Lung (tissue), 12 donors: ENCODE measurements around the gene PRM2. TPM values are rescaled to one million over a fixed set of nuclear protein-coding genes. Genes with fewer than 3 reads are reported as not detected.

Experiments
- ATAC-seq: fragments of 200-7000 bp; cut with Tn5 transposase; one replicate; pipeline ENCODE4 v1.9.1; 2020; ENCODE audit warnings: moderate number of reproducible peaks; ENCODE audit not compliant: insufficient read depth, low FRiP score
- DNase-seq, 3 donors: peaks; one replicate each; pipeline ENCODE4 v3.0.0-alpha.2; 2013 to 2017
- H3K27ac ChIP-seq, 2 donors: one replicate each; pipeline ENCODE4 v1.5.1; 2013; ENCODE audit warnings: mild to moderate bottlenecking in 2 of 2, moderate library complexity in 2 of 2, control low read depth in 1 of 2, inconsistent platforms in 1 of 2, low read depth in 1 of 2, low read length in 1 of 2
- H3K27me3 ChIP-seq, 3 donors: one replicate each; pipeline ENCODE4 v1.5.1; 2013; ENCODE audit warnings: low read length in 2 of 3; ENCODE audit not compliant: control insufficient read depth in 3 of 3, insufficient read depth in 3 of 3
- H3K36me3 ChIP-seq, 4 donors: one replicate each; pipeline ENCODE4 v1.5.1; 2013; ENCODE audit warnings: low read length in 4 of 4, mild to moderate bottlenecking in 1 of 4, moderate library complexity in 1 of 4; ENCODE audit not compliant: control insufficient read depth in 4 of 4, insufficient read depth in 4 of 4
- H3K4me1 ChIP-seq, 5 donors: one replicate each; pipeline ENCODE4 v1.5.1; 2013; ENCODE audit warnings: low read length in 5 of 5, mild to moderate bottlenecking in 2 of 5, moderate library complexity in 1 of 5; ENCODE audit not compliant: control insufficient read depth in 5 of 5, insufficient read depth in 5 of 5
- H3K4me3 ChIP-seq: one replicate; pipeline ENCODE4 v1.5.1; 2013; ENCODE audit warnings: mild to moderate bottlenecking, control low read depth, moderate library complexity
- H3K9ac ChIP-seq, 2 donors: one replicate each; pipeline ENCODE4 v1.5.1; 2013; ENCODE audit warnings: low read length in 2 of 2, control low read depth in 1 of 2; ENCODE audit not compliant: insufficient read depth in 1 of 2
- H3K9me3 ChIP-seq, 4 donors: one replicate each; pipeline ENCODE4 v1.5.1; 2013; ENCODE audit warnings: low read length in 3 of 4, mild to moderate bottlenecking in 1 of 4, moderate library complexity in 1 of 4; ENCODE audit not compliant: control insufficient read depth in 4 of 4, insufficient read depth in 3 of 4
- WGBS, 2 donors: extraction: QIAGEN DNeasy Blood & Tissue Kit; methylation state at CpG; one replicate each; pipeline ENCODE4 v1.1.7; 2013; 5-methylcytosine and 5-hydroxymethylcytosine counted together
- polyA plus RNA-seq, 2 donors: library from polyadenylated mRNA; stranded (reverse); fragments of 200-250 nt; gene quantifications; one replicate each; pipeline ENCODE4 v1.2.1, GENCODE V29; 2013
- total RNA-seq, 2 donors: library from RNA; depleted of rRNA in 1 of 2; stranded (reverse); fragments of >200 nt in 1 of 2; gene quantifications; one replicate each; pipeline ENCODE4 v1.2.1, GENCODE V29; 2014 to 2021
- TF ChIP-seq, protein P1 (sequence below): IDR thresholded peaks from 2 replicates; pipeline ENCODE4 v1.5.1; 2012; ENCODE audit warnings: mild to moderate bottlenecking; ENCODE audit errors: control extremely low read depth, extremely low read depth
- donor health status: control.
- donor health status: control.
- donor health status: Bipolar disorder and iron deficiency.
- donor health status: healthy.
- donor health status: DM: yes; HTN: yes; CAD: no.

Gene PRM2
- total and polyA plus RNA-seq, 4 donors, result not detected

DNA sequence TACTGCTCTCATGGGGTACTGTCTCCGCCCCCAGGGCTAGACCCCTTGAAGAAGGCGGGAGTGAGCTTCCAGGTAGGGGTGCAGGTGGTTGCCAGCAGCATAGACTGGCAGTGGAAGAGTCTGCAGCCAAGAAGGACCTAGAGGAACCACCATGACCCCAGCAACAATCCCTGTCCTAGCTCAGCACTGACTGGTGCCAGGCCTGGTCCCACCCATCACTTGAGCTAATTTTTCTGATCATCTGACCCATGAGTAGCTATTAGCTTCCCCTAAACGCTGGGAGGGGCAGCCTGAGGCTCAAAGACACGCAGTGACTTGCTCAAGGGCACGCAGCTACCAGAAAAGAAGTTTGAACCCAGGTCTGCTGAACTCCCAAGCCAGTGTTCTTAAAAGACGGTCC, 3.8 kb downstream of the PRM2 start:
- Histone ChIP-seq H3K4me1 (peaks cover 0 to 15% (median 0%) of the 10 kb centered on the region in 5 donors), H3K4me3 (no peak overlapping the region), H3K27ac (no peak overlapping the region), H3K27me3 (no peaks in the 10 kb centered on the region), H3K9ac (no peak overlapping the region), H3K36me3 (no peaks in the 10 kb centered on the region), H3K9me3 (no peaks in the 10 kb centered on the region)
- DNase-seq, result no peak
- ATAC-seq, result no peak
- TF ChIP-seq, protein P1, sequence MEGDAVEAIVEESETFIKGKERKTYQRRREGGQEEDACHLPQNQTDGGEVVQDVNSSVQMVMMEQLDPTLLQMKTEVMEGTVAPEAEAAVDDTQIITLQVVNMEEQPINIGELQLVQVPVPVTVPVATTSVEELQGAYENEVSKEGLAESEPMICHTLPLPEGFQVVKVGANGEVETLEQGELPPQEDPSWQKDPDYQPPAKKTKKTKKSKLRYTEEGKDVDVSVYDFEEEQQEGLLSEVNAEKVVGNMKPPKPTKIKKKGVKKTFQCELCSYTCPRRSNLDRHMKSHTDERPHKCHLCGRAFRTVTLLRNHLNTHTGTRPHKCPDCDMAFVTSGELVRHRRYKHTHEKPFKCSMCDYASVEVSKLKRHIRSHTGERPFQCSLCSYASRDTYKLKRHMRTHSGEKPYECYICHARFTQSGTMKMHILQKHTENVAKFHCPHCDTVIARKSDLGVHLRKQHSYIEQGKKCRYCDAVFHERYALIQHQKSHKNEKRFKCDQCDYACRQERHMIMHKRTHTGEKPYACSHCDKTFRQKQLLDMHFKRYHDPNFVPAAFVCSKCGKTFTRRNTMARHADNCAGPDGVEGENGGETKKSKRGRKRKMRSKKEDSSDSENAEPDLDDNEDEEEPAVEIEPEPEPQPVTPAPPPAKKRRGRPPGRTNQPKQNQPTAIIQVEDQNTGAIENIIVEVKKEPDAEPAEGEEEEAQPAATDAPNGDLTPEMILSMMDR, result no peak
- WGBS, 2 donors, result 82 to 84% methylated on average over 6 of the region's 6 CpGs

DNA sequence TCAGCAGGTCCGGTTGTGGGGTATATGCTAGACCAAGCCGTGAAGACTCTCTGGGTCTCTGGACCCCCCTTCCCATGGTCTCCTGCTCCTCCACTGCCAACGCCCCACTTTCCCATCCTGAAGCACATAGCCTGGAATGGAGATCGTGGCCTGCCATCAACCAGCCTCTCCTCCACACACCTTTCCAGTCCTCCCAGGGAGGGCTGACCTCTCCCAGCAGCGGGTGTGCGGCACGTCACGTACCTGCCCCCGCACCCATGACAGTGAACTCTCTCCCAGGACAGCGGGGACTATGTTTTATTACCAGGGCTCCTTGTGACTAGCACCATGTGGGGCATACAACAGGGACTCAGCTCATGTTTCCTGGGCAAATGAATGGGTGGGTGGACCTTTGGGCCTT, 4.7 kb downstream of the PRM2 start:
- H3K4me3 ChIP-seq, result no peak overlapping the region
- no peaks in the 10 kb centered on the region for H3K36me3 ChIP-seq
- H3K9ac ChIP-seq, result no peak overlapping the region
- no peaks in the 10 kb centered on the region for H3K27me3 ChIP-seq
- H3K9me3 ChIP-seq, result no peaks in the 10 kb centered on the region
- no peak overlapping the region for H3K27ac ChIP-seq
- ATAC-seq (no peak), DNase-seq (no peak)
- 97% methylated on average over 10 of the region's 10 CpGs for WGBS, 2 donors
- H3K4me1 ChIP-seq, result peaks cover 0 to 15% (median 0%) of the 10 kb centered on the region in 5 donors
- TF ChIP-seq, protein P1, result no peak

DNA sequence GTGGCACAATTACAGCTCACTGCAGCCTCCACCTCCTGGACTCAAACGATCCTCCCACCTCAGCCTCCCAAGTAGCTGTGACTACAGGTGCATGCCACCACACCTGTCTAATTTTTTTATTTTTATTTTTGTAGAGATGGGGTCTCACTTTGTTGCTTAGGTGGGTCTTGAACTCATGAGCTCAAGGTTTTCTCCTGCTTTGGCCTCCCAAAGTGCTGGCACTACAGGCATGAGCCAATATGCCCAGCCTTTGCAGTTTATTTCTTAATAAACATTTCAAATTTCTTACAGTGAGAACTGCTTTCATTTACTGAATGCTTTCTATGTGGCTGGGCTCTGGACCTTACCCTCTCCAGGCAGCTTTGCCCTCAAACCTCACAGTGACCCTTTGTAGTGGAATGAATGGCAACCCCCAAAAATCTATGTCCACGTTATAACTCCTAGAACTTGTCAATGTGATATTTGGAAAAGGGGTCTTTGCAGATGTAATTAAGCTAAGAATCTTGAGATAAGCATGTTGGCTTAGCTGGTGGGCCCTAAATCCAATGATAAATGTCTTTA, 5.6 kb downstream of the PRM2 start:
- TF ChIP-seq, protein P1, result no peak
- DNase-seq, result no peak
- 95 to 96% methylated on average over 2 of the region's 2 CpGs for WGBS, 2 donors

DNA sequence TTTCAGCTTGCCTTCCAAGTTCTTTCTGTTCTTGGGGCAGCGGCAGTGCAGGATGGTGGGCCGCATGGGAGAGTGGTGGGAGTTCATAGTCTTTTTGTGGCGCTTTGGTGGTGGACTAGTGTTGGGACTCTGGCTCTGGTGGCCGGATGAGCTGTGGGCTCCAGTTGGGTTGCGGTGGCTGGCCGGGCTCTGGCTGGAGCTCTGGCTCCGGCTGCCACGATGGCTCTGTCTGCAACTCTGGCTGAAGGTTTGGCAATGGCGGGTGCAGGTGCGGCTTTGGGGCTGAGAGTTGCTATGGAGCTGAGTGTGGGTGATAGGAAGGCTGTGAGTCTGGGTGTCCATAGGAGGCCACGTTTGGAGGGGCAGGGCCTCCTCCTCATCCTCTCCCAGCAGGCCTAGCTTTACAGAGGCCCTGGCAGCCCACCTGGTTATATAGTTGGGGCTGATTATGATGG, 7.3 kb downstream of the PRM2 start, which contains the start of gene TNP2:
TSS of gene TNP2 (minus strand) at position 405 of the 455 bp plus-strand sequence. CDS start at position 342, 63 bp downstream.
- Histone ChIP-seq H3K4me1 (peaks cover 0 to 13% (median 0%) of the 10 kb centered on the region in 5 donors), H3K4me3 (no peak within 1 kb of the TSS), H3K27ac (no peak within 1 kb of the TSS), H3K36me3 (no peaks in the 10 kb centered on the region), H3K9ac (no peak within 1 kb of the TSS), H3K27me3 (no peaks in the 10 kb centered on the region), H3K9me3 (no peaks in the 10 kb centered on the region)
- TF ChIP-seq, protein P1, result no peak
- WGBS, 2 donors, result 90 to 97% methylated on average over 11 of the region's 11 CpGs
- ATAC-seq (no peak), DNase-seq (no peak)

More for the DNA sequence above, 5.6 kb downstream of the PRM2 start:
- H3K36me3 ChIP-seq, result no peaks in the 10 kb centered on the region
- H3K27me3 ChIP-seq, result no peaks in the 10 kb centered on the region
- H3K27ac ChIP-seq, result no peak overlapping the region
- H3K9ac ChIP-seq, result no peak overlapping the region
- no peak overlapping the region for H3K4me3 ChIP-seq
- H3K9me3 ChIP-seq, result no peaks in the 10 kb centered on the region
- peaks cover 0 to 15% (median 0%) of the 10 kb centered on the region in 5 donors for H3K4me1 ChIP-seq
- no peak for ATAC-seq
